ENCODE measurements around the gene MRPL53. TPM values are rescaled to one million over a fixed set of nuclear protein-coding genes. Genes with fewer than 3 reads are reported as not detected.

The MRPL53 gene
- total RNA-seq (2022; extraction: Qiagen RNA extraction; ENCODE audit: low read depth), result 99.0 to 157 TPM (median 138 TPM) in 5 replicates

GRCh38 chr2:74472086-74472944 lies at the start of gene MRPL53:
MRPL53 (minus strand) TSS chr2:74472680; CDS start chr2:74472660, 20 bp downstream.

GRCh38 chr2:74514368-74515270 lies 42.1 kb upstream of the MRPL53 start, which contains the start of gene TLX2:
TLX2 (plus strand) TSS chr2:74514450; CDS start chr2:74514807, 357 bp downstream.

GRCh38 chr2:74507145-74507925 lies 34.9 kb upstream of the MRPL53 start, which contains the start of gene PCGF1:
PCGF1 (minus strand) TSS chr2:74507695; CDS start chr2:74507668, 27 bp downstream.

GRCh38 chr2:74499267-74499939 lies 26.9 kb upstream of the MRPL53 start, which contains the start of gene LBX2:
LBX2 (minus strand) TSS chr2:74499603; CDS start chr2:74499537, 66 bp downstream.

GRCh38 chr2:74482801-74483674 lies 10.6 kb upstream of the MRPL53 start, which contains the start of the genes CCDC142 and TTC31:
CCDC142 (minus strand) TSS chr2:74482998; CDS start chr2:74482837, 161 bp downstream.
TTC31 (plus strand) TSS chr2:74483081; CDS start chr2:74483096, 15 bp downstream.

GRCh38 chr2:74458132-74458937 lies 14.1 kb downstream of the MRPL53 start, which contains the start of gene WBP1:
WBP1 (plus strand) TSS chr2:74458438; CDS start chr2:74458603, 165 bp downstream.

GRCh38 chr2:74454654-74455511 lies 17.6 kb downstream of the MRPL53 start, which contains the start of gene INO80B:
INO80B (plus strand) TSS chr2:74455087; CDS start chr2:74455117, 30 bp downstream.

GRCh38 chr2:74441690-74442482 lies 30.6 kb downstream of the MRPL53 start, which contains the start of gene RTKN:
RTKN (minus strand) TSS chr2:74441937; CDS start chr2:74441816, 121 bp downstream.

Other genes with a start within 250 kb of the MRPL53 start
- gene SLC4A5, start 129.3 kb downstream of the MRPL53 start, total RNA-seq (2022; extraction: Qiagen RNA extraction; ENCODE audit: low read depth), result 0.14 to 0.40 TPM (median 0.21 TPM) in 5 replicates
- 101 to 149 TPM (median 140 TPM) in 5 replicates for gene DCTN1, start 92.4 kb downstream of the MRPL53 start, total RNA-seq (2022; extraction: Qiagen RNA extraction; ENCODE audit: low read depth)
- gene C2orf81, start 51.1 kb downstream of the MRPL53 start, total RNA-seq (2022; extraction: Qiagen RNA extraction; ENCODE audit: low read depth), result 2.8 to 4.7 TPM (median 3.5 TPM) in 5 replicates
- gene WDR54, start 51.0 kb downstream of the MRPL53 start, total RNA-seq (2022; extraction: Qiagen RNA extraction; ENCODE audit: low read depth), result 72.5 to 92.0 TPM (median 82.3 TPM) in 5 replicates
- gene RTKN, start 30.7 kb downstream of the MRPL53 start, total RNA-seq (2022; extraction: Qiagen RNA extraction; ENCODE audit: low read depth), result 19.2 to 26.3 TPM (median 21.2 TPM) in 5 replicates
- gene INO80B, start 17.6 kb downstream of the MRPL53 start, total RNA-seq (2022; extraction: Qiagen RNA extraction; ENCODE audit: low read depth), result 52.2 to 58.2 TPM (median 54.4 TPM) in 5 replicates
- 51.5 to 88.6 TPM (median 83.1 TPM) in 5 replicates for gene WBP1, start 14.2 kb downstream of the MRPL53 start, total RNA-seq (2022; extraction: Qiagen RNA extraction; ENCODE audit: low read depth)
- 40.8 to 55.0 TPM (median 49.5 TPM) in 5 replicates for gene MOGS, start 7.3 kb downstream of the MRPL53 start, total RNA-seq (2022; extraction: Qiagen RNA extraction; ENCODE audit: low read depth)
- gene CCDC142, start 10.3 kb upstream of the MRPL53 start, total RNA-seq (2022; extraction: Qiagen RNA extraction; ENCODE audit: low read depth), result 12.3 to 16.8 TPM (median 15.4 TPM) in 5 replicates
- gene TTC31, start 10.4 kb upstream of the MRPL53 start, total RNA-seq (2022; extraction: Qiagen RNA extraction; ENCODE audit: low read depth), result 15.1 to 18.4 TPM (median 15.3 TPM) in 5 replicates
- 3.0 to 4.0 TPM (median 3.5 TPM) in 5 replicates for gene LBX2, start 26.9 kb upstream of the MRPL53 start, total RNA-seq (2022; extraction: Qiagen RNA extraction; ENCODE audit: low read depth)
- gene PCGF1, start 35.0 kb upstream of the MRPL53 start, total RNA-seq (2022; extraction: Qiagen RNA extraction; ENCODE audit: low read depth), result 33.4 to 36.3 TPM (median 35.3 TPM) in 5 replicates
- gene TLX2, start 41.8 kb upstream of the MRPL53 start, total RNA-seq (2022; extraction: Qiagen RNA extraction; ENCODE audit: low read depth), result 0.12 to 0.54 TPM (median 0.29 TPM) in 5 replicates
- gene DQX1, start 53.6 kb upstream of the MRPL53 start, total RNA-seq (2022; extraction: Qiagen RNA extraction; ENCODE audit: low read depth), result 0.09 to 0.22 TPM (median 0.13 TPM) in 5 replicates
- gene AUP1, start 57.0 kb upstream of the MRPL53 start, total RNA-seq (2022; extraction: Qiagen RNA extraction; ENCODE audit: low read depth), result 194 to 263 TPM (median 246 TPM) in 5 replicates
- gene HTRA2, start 57.3 kb upstream of the MRPL53 start, total RNA-seq (2022; extraction: Qiagen RNA extraction; ENCODE audit: low read depth), result 32.0 to 46.8 TPM (median 42.8 TPM) in 5 replicates
- gene LOXL3, start 81.3 kb upstream of the MRPL53 start, total RNA-seq (2022; extraction: Qiagen RNA extraction; ENCODE audit: low read depth), result 0.32 to 0.65 TPM (median 0.45 TPM) in 5 replicates
- gene DOK1, start 82.0 kb upstream of the MRPL53 start, total RNA-seq (2022; extraction: Qiagen RNA extraction; ENCODE audit: low read depth), result 3.5 to 5.9 TPM (median 4.2 TPM) in 5 replicates
- gene M1AP, start 175.7 kb upstream of the MRPL53 start, total RNA-seq (2022; extraction: Qiagen RNA extraction; ENCODE audit: low read depth), result not detected in 5 replicates
- 8.8 to 11.7 TPM (median 9.6 TPM) in 5 replicates for gene SEMA4F, start 181.6 kb upstream of the MRPL53 start, total RNA-seq (2022; extraction: Qiagen RNA extraction; ENCODE audit: low read depth)

Measured in A549 treated with CpdA at 1 μM for 4 hours (cell line).